Neural progenitor cell (in vitro differentiated cells): Measurements from ENCODE around the gene PRKCSH. TPM values are rescaled to one million over a fixed set of nuclear protein-coding genes. Genes with fewer than 3 reads are reported as not detected.

Experiments
- DNase-seq: peaks from one replicate; pipeline ENCODE4 v3.0.0-alpha.2; 2016; ENCODE audit warnings: low spot score
- H2AFZ ChIP-seq: fragments of 200-600 bp; sonication (generic); replicated peaks from 2 replicates; pipeline ENCODE4 v1.6.1; 2016; ENCODE audit warnings: antibody characterized with exemption
- H3F3A ChIP-seq: fragments of 200-600 bp; sonication (generic); 2 replicates; pipeline ENCODE4 v1.6.1; 2016; ENCODE audit warnings: antibody characterized with exemption, low read depth
- H3K27ac ChIP-seq: fragments of 200-600 bp; sonication (generic); 2 replicates; pipeline ENCODE4 v1.5.1; 2016; ENCODE audit warnings: mild to moderate bottlenecking
- H3K27me3 ChIP-seq: fragments of 200-600 bp; sonication (generic); 2 replicates; pipeline ENCODE4 v1.6.1; 2016; ENCODE audit warnings: mild to moderate bottlenecking, moderate library complexity
- H3K36me3 ChIP-seq: fragments of 200-600 bp; sonication (generic); 2 replicates; pipeline ENCODE4 v1.5.1; 2016
- H3K4me1 ChIP-seq: fragments of 200-600 bp; sonication (generic); 2 replicates; pipeline ENCODE4 v1.6.1; 2016; ENCODE audit warnings: mixed run types
- H3K4me2 ChIP-seq: fragments of 200-600 bp; sonication (generic); 2 replicates; pipeline ENCODE4 v1.6.1; 2016
- H3K4me3 ChIP-seq: fragments of 200-600 bp; sonication (generic); 2 replicates; pipeline ENCODE4 v1.5.1; 2016
- H3K79me2 ChIP-seq: fragments of 200-600 bp; sonication (generic); 2 replicates; pipeline ENCODE4 v1.6.1; 2016; ENCODE audit warnings: low read depth
- H3K9ac ChIP-seq: fragments of 200-600 bp; sonication (generic); 2 replicates; pipeline ENCODE4 v1.6.1; 2016
- H3K9me3 ChIP-seq: fragments of 200-600 bp; sonication (generic); 2 replicates; pipeline ENCODE4 v1.5.1; 2016; ENCODE audit warnings: low read depth
- H4K20me1 ChIP-seq: fragments of 200-600 bp; sonication (generic); 2 replicates; pipeline ENCODE4 v1.6.1; 2016; ENCODE audit warnings: low read depth
- H3K27ac Mint-ChIP-seq: 3 replicates; pipeline ENCODE4 v1.8.0; 2021; ENCODE audit warnings: mixed read lengths
- H3K27me3 Mint-ChIP-seq: 2 replicates; pipeline ENCODE4 v1.8.0; 2022; ENCODE audit warnings: low read depth, mild to moderate bottlenecking, inconsistent platforms, moderate library complexity, mixed read lengths; ENCODE audit not compliant: insufficient read depth
- H3K36me3 Mint-ChIP-seq: 3 replicates; pipeline ENCODE4 v1.8.0; 2021; ENCODE audit warnings: mixed read lengths
- H3K4me1 Mint-ChIP-seq: 3 replicates; pipeline ENCODE4 v1.8.0; 2021; ENCODE audit warnings: mixed read lengths
- H3K4me3 Mint-ChIP-seq: 3 replicates; pipeline ENCODE4 v1.8.0; 2021; ENCODE audit warnings: mild to moderate bottlenecking, moderate library complexity, mixed read lengths
- H3K9me3 Mint-ChIP-seq: 3 replicates; pipeline ENCODE4 v1.8.0; 2020; ENCODE audit warnings: mixed read lengths
- EZH2 ChIP-seq: fragments of 200-600 bp; sonication (generic); IDR thresholded peaks from 2 replicates; pipeline ENCODE4 v1.6.1; 2017; ENCODE audit warnings: antibody characterized with exemption, mild to moderate bottlenecking, moderate library complexity
- EZH2phosphoT487 ChIP-seq: fragments of 200-600 bp; sonication (generic); IDR thresholded peaks from 2 replicates; pipeline ENCODE4 v1.6.1; 2017; ENCODE audit warnings: antibody characterized with exemption
- total RNA-seq: library from RNA; depleted of rRNA; stranded (reverse); fragments of >200 nt; gene quantifications from 2 replicates; pipeline ENCODE4 v1.2.3, GENCODE V29; 2015; ENCODE audit warnings: low replicate concordance
- TF ChIP-seq, protein P1 (sequence below): fragments of 200-600 bp; sonication (generic); IDR thresholded peaks from 2 replicates; pipeline ENCODE4 v1.5.1; 2017; ENCODE audit warnings: antibody characterized with exemption, mild to moderate bottlenecking

PRKCSH gene
- total RNA-seq, 1 donor from 2014 or later: 53.6 TPM

DNA sequence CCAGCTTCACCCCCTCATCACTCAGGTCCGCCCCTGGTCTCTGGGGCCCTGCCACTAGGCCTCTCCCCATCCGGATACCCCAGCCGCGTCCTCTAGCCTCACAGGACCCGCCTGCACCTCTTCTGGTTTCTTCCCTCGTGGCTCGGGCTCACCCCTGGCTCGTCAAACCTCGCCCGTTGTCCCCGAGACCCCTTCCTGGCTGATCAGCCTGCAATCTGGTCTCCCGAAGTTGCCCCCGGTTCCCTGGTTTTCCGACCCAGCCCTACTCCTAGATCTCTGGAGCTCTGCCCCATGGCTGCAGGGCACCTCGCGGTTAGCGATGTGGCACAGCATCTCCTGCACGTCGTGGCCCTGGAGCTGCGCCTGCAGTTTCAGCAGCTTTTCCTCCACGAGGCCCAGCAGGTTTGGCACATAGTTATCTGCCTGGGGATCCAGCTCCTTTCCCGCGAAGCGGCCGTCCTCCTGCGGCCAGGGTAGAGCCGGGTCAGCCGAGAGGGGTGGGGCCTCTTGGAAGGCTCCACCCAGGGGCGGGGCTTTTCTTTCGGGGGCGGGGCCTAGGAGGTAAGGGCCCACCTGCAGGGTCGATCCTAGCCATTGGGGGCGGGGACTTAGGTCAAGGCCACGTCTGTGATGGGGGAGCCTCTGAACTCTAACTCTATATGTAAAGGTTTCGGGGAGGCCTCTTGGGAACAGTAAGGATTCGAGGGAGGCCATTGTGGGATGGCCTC lies 13.9 kb upstream of the PRKCSH start:
- H3K9me3 Mint-ChIP-seq: peaks cover 7% of the 10 kb centered on the region
- Histone ChIP-seq H3K27me3 (peaks cover 76% of the 10 kb centered on the region), H3K4me2 (peak overlapping the region; percentile 80), H3K79me2 (no peaks in the 10 kb centered on the region), H3K36me3 (no peaks in the 10 kb centered on the region), H3K9me3 (no peaks in the 10 kb centered on the region), H3K27ac (no peak overlapping the region), H3K4me1 (peaks cover 8% of the 10 kb centered on the region), H3K9ac (no peak overlapping the region), H3F3A (peaks cover 39% of the 10 kb centered on the region), H4K20me1 (peaks cover 4% of the 10 kb centered on the region), H2AFZ (peak overlapping the region; percentile 77), H3K4me3 (peak overlapping the region; percentile 38)
- TF ChIP-seq, protein P1, sequence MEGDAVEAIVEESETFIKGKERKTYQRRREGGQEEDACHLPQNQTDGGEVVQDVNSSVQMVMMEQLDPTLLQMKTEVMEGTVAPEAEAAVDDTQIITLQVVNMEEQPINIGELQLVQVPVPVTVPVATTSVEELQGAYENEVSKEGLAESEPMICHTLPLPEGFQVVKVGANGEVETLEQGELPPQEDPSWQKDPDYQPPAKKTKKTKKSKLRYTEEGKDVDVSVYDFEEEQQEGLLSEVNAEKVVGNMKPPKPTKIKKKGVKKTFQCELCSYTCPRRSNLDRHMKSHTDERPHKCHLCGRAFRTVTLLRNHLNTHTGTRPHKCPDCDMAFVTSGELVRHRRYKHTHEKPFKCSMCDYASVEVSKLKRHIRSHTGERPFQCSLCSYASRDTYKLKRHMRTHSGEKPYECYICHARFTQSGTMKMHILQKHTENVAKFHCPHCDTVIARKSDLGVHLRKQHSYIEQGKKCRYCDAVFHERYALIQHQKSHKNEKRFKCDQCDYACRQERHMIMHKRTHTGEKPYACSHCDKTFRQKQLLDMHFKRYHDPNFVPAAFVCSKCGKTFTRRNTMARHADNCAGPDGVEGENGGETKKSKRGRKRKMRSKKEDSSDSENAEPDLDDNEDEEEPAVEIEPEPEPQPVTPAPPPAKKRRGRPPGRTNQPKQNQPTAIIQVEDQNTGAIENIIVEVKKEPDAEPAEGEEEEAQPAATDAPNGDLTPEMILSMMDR: no peak
- TF ChIP-seq EZH2: peak; percentile 12
- TF ChIP-seq EZH2phosphoT487: peak; percentile 22
- peaks cover 67% of the 10 kb centered on the region for H3K27me3 Mint-ChIP-seq
- no peak overlapping the region for H3K27ac Mint-ChIP-seq
- peaks cover 12% of the 10 kb centered on the region for H3K4me1 Mint-ChIP-seq
- peak; percentile 61 for DNase-seq
- peak overlapping the region; percentile 71 for H3K4me3 Mint-ChIP-seq
- no peaks in the 10 kb centered on the region for H3K36me3 Mint-ChIP-seq

DNA sequence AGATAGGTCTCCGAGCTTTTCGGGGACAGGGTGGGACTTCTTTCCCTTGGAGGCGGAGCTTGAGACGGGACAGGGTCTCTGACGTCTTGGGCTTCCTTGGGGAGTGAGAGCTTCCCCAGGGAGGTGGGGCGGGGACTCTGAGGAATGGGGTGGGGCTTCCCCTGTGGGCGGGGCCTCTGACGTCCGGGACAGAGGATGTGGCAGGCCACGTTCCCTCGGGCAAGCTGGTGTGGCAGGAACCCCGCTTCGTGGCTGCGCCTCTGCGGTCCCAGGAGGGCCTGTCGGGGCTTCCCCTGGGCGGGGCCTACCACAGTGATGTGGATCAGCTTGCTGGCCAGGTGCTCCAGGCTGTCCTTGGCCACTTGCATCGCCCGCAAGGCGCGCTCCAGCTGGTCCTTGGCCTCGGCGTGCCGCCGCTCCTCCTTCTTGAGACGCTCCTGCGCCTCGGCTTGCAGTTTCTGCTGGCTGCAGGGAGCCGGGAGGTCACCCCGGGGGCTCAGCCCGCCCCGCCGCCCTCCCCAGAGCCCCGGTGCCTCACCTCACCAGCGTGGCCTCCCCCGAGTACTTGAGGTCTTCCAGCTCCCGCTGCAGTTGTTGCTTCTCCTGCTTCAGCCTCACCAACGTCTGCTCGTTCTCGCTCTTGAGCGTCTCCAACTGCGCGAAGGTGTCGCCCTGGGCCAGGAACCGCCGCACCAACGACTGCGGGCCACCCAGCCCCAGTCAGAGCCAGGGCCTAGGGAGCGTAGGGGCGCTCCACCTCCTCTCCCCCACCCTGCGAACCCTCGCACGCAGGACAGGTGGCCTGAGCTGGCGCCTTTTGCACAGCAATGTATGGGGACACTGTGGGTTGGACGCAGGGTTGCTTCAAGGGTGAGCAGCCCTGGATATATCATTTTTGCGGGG lies 13.0 kb upstream of the PRKCSH start:
- H3F3A ChIP-seq: peaks cover 39% of the 10 kb centered on the region
- TF ChIP-seq, protein P1: no peak
- TF ChIP-seq EZH2phosphoT487: peak; percentile 48
- peak; percentile 64 for DNase-seq
- peaks cover 12% of the 10 kb centered on the region for H3K4me1 Mint-ChIP-seq
- H3K4me2 ChIP-seq: peak overlapping the region; percentile 58
- H3K36me3 ChIP-seq: no peaks in the 10 kb centered on the region
- peaks cover 4% of the 10 kb centered on the region for H4K20me1 ChIP-seq
- peak overlapping the region; percentile 27 for H3K4me3 Mint-ChIP-seq
- H3K4me1 ChIP-seq: peaks cover 8% of the 10 kb centered on the region
- H3K9me3 ChIP-seq: no peaks in the 10 kb centered on the region
- peak overlapping the region; percentile 48 for H2AFZ ChIP-seq
- H3K27me3 ChIP-seq: peaks cover 70% of the 10 kb centered on the region
- H3K79me2 ChIP-seq: no peaks in the 10 kb centered on the region
- H3K9ac ChIP-seq: no peak overlapping the region
- H3K36me3 Mint-ChIP-seq: no peaks in the 10 kb centered on the region
- no peak overlapping the region for H3K27ac Mint-ChIP-seq
- peaks cover 58% of the 10 kb centered on the region for H3K27me3 Mint-ChIP-seq
- peak overlapping the region; percentile 30 for H3K4me3 ChIP-seq
- H3K9me3 Mint-ChIP-seq: peaks cover 6% of the 10 kb centered on the region
- H3K27ac ChIP-seq: no peak overlapping the region

DNA sequence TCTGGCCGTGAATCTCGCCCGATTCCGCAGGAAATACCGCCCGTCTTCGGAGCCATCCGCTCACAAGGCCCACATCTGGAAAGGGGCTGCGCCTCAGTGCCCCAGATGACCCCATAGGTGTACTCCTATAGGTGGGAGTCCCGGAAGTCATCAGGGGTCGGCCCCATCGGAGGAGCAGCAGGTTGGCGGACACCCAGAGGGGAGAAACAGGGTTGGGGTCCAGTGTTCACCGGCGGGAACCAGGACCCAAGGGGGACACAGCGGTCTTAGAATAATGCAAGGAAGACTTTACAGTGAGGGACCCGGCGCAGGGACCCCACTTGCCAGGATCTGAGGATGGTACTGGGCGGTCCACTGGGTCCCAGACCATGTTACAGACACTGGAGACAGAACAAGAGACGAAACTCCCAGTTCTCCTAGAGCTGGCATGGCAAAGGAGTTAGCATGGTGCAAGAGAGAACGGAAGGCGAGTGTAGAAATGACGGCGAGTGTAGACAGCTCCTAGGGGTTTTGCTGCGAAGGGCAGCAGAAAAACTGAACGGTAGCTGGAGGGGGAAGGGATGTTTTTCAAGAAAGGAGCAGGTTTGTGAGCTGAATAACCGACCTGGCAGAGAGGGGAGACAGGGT lies 12.2 kb upstream of the PRKCSH start:
- Mint-ChIP-seq H3K27ac (no peak overlapping the region), H3K27me3 (peaks cover 50% of the 10 kb centered on the region), H3K4me1 (peaks cover 12% of the 10 kb centered on the region), H3K4me3 (no peak overlapping the region), H3K9me3 (peaks cover 6% of the 10 kb centered on the region), H3K36me3 (no peaks in the 10 kb centered on the region)
- Histone ChIP-seq H3K4me2 (no peak overlapping the region), H3K4me1 (peaks cover 8% of the 10 kb centered on the region), H3K9me3 (no peaks in the 10 kb centered on the region), H3K27me3 (peaks cover 62% of the 10 kb centered on the region), H3K36me3 (no peaks in the 10 kb centered on the region), H4K20me1 (peaks cover 4% of the 10 kb centered on the region), H3K4me3 (no peak overlapping the region), H3K9ac (no peak overlapping the region), H3K79me2 (no peaks in the 10 kb centered on the region), H3K27ac (no peak overlapping the region), H3F3A (peaks cover 33% of the 10 kb centered on the region), H2AFZ (no peak overlapping the region)
- TF ChIP-seq, protein P1: no peak
- TF ChIP-seq EZH2phosphoT487 (no peak), EZH2 (no peak)
- no peak for DNase-seq
